Measurements from ENCODE around the gene FZD8.

FZD8 gene

DNA sequence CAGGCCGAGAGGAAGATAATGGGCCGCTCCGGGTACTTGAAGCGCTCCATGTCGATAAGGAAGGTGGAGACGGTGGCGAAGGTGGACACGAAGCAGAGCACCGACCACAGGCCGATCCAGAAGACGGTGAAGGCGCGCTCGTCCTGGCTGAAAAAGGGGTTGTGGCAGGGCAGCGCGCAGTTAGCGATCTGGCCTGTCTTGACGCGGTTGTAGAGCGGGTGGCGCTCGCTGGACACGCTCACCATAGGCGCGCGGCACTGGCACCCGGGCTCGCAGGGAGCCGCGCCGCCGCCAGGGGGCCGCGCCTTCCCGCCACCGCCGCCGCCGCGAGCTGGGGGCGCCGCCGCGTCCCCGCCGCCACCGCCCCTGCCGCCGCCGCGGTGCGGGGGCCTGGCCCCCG, 1.6 kb downstream of the FZD8 start:
- DNase-seq = peak; percentile 49

DNA sequence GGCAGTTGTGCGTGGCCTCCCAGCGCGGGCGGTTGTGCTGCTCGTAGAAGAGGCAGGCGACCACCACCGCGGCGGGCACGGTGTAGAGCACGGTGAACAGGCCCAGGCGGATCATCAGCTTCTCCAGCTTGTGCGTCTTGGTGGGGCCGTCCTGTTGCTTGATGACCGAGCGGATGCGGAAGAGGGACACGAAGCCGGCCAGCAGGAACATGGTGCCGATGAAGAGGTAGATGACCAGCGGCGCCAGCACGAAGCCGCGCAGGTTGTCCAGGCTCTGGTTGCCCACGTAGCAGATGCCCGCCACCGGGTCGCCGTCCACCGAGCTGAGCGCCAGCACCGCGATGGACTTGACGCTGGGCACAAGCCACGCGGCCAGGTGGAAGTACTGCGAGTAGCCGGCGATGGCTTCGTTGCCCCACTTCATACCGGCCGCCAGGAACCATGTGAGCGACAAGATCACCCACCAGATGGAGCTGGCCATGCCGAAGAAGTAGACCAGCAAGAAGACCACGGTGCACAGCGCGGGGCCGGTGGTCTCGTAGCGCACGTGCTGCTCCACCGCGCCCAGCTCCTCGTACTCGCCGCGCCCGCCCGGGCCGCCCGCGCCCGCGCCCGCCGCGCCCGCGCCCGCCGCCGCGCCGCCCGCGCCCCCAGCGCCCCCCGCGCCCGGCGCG, 2.2 kb downstream of the FZD8 start:
- no peak for DNase-seq

DNA sequence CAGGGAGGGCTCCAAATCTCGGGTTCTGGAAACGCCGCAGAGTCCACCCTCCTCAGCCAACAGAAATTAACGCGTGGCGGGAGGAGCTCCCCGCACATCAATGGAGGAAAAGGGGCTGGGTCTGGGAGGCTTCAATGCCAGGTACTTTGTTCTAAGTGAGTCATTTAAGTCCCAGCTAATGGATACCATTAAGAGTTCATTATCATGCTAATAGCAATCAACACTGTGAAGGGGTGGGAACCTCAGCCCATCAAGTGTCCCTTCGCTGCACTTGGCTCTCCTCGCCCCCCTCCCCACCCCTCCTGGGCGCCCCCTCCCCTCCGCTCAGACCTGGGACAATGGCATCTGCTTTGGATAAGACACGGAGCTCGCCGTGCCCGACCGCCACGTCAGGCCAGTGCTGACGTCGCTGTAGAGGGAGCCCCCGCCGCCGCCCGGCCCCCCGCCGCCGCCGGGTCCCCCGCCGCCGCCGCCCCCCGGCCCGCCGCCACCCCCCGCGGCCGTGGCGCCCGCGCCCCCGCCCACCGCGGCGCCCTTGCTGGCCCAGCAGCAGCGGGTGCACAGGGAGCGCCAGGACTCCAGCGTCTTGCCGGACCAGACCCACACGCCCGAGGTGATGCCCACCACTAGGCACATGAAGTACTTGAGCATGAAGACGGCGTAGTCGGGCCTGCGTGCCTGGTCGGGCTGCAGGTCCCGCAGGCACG, 2.9 kb downstream of the FZD8 start:
- no peak for DNase-seq

DNA sequence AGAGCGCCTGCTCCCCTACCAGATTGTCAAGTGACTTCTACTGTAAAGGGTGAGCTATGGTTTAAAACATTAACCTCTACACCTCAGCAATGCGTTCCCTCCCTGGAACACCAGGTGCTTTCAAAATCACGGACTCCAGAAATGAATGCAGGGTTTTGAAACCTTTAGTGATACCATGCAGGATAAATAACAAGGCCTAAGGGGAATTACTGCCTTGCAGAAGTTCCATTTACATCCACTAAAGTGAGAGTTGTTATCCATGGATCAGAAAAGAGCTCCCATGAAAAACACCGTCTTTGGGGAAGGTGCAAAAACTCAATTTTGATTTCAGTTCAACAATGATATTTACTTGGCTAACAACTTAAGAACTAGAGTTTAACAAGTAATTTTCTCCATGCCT, 4.0 kb downstream of the FZD8 start:
- no peak for DNase-seq

GRCh38 chr10:35637462-35637861, 4.6 kb downstream of the FZD8 start:
- no peak for DNase-seq

GRCh38 chr10:35636956-35637355, 5.1 kb downstream of the FZD8 start:
- DNase-seq = no peak

DNA sequence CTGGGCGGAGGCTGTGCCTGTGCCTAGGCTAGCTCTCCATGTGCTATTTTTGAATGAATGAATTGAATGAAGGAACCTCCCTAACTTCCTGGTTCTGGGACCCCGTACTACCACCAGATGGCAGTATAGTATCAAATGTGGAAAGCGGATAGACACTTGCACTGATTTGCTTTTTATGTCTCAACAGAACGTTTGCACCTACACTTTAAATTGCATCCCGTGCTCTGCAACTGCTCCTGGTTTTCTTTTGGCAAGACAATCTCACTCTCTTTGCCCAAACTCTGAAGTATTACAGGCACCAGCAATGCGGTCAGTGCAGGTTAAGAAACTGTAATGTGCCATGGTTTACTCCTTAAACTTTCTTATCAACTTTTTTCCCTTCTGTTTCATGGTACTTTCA, 6.5 kb downstream of the FZD8 start:
- peak; percentile 69 for DNase-seq

GRCh38 chr10:35633006-35633980, 8.8 kb downstream of the FZD8 start:
- DNase-seq = no peak

- DNase-seq = no peak
Observed at GRCh38 chr10:35632027-35632426, 10.1 kb downstream of the FZD8 start.

- DNase-seq = no peak
Observed at GRCh38 chr10:35631404-35631803, 10.7 kb downstream of the FZD8 start.

DNA sequence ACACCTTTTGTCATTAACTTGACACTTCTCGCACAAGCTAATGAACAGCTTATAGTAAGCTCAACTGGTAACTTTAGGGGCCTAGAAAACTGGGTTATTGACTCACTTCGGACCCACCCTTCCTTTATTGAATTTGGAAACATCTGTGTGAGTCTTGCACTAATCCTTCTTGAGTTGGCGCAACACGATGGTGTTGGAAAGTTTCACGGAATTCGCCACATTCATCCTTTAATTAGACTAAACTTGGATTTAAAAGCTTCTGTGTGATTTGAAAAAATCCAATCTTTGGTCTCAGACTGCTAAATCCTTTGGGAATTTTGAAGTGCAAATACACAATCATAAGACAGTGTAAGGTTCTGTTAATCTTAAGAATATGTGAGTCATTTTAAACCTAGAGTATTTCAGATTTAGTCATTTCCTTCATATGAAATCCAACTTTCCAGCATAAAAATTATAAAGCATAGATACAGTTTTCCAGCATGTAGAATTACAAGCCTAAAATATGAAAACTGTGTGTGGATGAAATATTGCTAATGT, 15.1 kb downstream of the FZD8 start:
- no peak for DNase-seq

DNA sequence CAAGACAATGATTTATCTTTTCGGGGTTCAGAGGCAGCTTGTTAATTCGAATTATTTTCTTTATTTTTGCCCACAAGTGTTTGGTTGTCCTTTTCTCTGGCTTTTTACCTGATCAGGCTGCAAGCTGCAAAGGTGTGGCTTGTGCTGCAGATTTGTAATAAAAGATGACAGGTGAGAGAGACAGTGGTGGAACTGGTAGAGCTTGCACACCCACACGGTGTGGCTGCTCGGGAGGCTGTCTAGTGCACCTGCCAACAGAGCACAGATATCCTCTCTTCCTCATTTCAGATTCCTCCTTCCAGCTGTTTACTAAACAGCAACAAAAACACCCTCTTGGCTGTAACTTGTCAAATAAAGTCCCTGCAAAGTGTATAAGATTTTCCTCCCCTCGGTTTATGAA, 27.8 kb downstream of the FZD8 start:
- no peak for DNase-seq

GRCh38 chr10:35613597-35614226, 28.4 kb downstream of the FZD8 start:
- DNase-seq = no peak

DNA sequence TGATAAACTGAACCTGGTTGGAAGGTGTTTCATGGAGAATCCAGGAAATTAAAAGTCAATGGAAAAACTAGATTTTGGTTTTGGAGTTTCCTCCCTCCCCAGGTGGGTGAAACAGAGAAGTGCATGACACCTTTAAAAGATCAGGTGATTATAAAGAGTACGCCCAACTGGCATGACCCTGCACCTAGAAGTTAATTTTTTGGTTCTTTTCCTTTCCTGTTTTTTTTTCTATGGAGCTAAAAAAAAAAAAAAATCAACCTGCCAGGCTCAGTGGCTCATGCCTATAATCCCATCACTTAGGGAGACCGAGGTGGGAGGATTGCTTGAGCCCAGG, 29.0 kb downstream of the FZD8 start:
- DNase-seq = no peak

DNA sequence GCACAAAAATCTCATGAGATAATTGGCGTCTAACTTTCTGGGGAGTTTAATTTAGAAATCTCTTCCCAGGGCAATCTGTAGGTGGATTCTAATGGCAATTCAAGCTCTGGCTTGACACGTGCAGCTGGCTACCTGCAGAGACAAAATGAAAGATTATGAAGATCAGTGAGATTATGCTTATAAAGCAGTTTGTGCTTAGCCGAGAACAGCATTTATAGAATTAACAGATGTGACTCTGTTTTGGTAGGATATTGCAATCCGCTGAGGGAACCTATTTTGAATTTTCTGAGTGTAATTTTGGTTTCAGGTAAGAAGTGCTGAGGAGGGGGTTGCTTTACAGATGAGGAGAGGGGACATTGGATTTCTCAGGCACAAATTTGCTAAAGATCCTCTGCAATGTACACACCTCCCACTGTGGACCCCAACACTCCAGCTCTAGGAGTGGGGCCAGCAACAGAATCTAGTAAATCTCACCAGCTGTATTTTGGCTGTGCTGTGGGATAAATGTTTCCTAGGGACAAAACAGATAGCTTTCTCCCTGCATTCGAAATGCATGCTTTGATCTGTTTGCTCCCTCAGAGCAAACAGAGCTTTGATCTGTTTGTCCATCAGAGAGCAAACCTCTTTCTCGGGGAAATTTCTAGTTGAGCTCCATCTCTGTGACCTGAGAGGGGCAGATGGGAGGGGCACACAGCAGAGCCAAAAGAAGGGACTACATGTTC, 29.6 kb downstream of the FZD8 start:
- DNase-seq = no peak

- no peak for DNase-seq
Observed at GRCh38 chr10:35611750-35612149, 30.3 kb downstream of the FZD8 start.

DNA sequence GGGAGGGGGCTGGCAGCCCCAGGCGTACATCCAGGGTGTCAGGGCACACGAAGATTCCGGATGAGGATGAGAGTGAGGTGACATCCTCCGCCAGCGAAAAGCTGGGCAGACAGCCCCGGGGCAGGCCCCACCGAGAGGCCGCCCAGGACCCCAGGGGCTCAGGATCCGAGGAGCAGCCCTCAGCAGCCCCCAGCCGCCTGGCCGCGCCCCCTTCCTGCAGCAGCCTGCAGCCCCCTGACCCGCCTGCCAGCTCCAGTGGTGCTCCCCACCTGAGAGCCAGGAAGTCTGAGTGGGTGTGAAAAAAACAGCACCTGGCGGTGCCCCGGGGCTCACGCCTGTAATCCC, 33.8 kb downstream of the FZD8 start:
- no peak for DNase-seq

DNA sequence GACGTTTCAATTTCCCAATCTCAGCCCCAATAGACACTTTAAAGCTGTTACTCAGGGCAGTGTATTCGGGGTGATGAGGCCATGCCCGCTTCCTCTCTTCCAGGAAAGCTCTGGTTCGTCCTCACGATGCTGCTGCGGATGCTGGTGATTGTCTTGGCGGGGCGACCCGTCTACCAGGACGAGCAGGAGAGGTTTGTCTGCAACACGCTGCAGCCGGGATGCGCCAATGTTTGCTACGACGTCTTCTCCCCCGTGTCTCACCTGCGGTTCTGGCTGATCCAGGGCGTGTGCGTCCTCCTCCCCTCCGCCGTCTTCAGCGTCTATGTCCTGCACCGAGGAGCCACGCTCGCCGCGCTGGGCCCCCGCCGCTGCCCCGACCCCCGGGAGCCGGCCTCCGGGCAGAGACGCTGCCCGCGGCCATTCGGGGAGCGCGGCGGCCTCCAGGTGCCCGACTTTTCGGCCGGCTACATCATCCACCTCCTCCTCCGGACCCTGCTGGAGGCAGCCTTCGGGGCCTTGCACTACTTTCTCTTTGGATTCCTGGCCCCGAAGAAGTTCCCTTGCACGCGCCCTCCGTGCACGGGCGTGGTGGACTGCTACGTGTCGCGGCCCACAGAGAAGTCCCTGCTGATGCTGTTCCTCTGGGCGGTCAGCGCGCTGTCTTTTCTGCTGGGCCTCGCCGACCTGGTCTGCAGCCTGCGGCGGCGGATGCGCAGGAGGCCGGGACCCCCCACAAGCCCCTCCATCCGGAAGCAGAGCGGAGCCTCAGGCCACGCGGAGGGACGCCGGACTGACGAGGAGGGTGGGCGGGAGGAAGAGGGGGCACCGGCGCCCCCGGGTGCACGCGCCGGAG, 34.4 kb downstream of the FZD8 start:
- no peak for DNase-seq

GRCh38 chr10:35606430-35606829, 35.7 kb downstream of the FZD8 start:
- DNase-seq = no peak

DNA sequence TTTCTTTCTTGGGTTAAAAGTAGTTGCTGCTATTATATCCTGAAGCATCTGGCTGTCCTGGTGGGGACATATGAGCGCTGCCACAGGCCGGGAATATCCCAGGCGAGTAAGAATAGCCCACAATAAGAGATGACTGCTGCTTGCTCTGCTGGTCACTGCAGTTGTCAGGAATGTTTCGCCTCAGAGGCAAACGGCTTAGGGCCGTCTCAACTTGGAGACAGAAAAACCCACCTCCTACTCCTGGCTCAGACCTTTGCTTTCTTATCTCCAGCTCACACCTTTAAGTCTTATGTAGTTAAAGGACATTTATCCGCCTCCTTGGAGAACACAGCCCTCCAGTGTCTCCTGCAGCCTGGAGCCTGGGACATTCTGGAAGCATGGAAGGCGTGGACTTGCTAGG, 36.9 kb downstream of the FZD8 start, which contains the start of gene GJD4:
Gene GJD4, plus strand, starts transcription at position 151 of the 400 bp plus-strand sequence. Its CDS starts 227 bp downstream, at position 378.
- no peak for DNase-seq

GRCh38 chr10:35600193-35600592, 41.9 kb downstream of the FZD8 start:
- no peak for DNase-seq
